H54 (cell line): ENCODE results near the gene VPS16.

Experiments used
- DNase-seq: peaks from one replicate; pipeline ENCODE4 v3.0.0; 2011; ENCODE audit warnings: low spot score, mixed read lengths; ENCODE audit not compliant: insufficient read length
- FAIRE-seq: peaks from 3 replicates; lab custom pipeline; 2011; peaks lifted over from hg19 to GRCh38; lab: Jason Lieb, UNC
- POLR2A ChIP-seq: IDR thresholded peaks from 2 replicates; pipeline ENCODE4 v1.6.1; 2011; ENCODE audit warnings: low read depth, mild to moderate bottlenecking, low read length

VPS16 gene

DNA sequence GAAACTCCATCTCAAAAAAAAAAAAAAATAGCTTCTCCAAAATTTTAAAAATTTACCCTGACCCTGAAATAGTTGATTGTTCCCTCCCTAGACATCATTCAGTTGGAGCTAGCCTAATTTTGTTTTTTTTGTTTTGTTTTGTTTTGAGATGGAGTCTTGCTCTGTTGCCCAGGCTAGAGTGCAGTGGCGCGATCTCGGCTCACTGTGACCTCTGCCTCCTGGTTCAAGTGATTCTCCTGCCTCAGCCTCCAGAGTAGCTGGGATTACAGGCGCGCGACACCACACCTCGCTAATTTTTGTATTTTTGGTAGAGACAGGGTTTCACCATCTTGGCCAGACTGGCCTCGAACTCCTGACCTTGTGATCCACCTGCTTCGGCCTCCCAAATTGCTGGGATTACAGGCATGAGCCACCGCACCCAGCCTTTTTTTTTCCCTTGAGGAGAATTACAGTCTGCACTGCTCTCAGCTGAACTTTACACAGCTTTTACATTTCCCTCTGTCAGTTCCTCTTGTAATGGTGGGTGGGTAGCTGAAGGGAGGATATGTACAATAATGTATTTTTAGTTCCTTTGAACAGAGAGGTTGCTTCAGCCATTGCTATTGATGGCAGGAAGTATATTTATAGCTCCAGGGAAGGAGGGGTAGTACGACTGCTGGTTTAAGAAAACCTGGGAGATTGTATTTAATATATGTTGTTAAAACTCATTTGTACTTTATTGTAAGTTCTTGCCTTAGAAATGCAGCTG lies 60.5 kb downstream of the VPS16 start:
- FAIRE-seq: no peak
- DNase-seq: no peak
- no peak for TF ChIP-seq POLR2A

DNA sequence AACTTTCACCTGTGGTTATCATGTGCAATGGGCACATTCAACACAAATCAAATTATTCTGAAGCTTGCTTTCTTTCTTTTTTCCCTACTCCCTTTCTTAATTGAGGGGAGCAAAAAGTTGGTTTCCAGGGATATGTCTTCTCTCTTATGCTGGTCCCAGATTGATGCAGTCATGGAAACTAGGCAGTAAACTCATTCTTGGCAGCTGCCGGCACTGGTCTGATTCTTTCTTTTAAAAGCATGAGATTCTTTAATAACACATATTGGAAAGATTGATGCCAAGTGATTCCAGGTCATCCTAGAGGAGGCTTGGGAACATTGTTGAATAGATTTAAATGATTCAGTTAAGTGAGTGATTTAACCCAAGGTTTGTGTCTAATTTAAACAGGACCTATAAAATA lies 61.7 kb downstream of the VPS16 start:
- no peak for TF ChIP-seq POLR2A
- DNase-seq (no peak), FAIRE-seq (no peak)

GRCh38 chr20:2902818-2903217 lies 62.3 kb downstream of the VPS16 start:
- no peak for TF ChIP-seq POLR2A

DNA sequence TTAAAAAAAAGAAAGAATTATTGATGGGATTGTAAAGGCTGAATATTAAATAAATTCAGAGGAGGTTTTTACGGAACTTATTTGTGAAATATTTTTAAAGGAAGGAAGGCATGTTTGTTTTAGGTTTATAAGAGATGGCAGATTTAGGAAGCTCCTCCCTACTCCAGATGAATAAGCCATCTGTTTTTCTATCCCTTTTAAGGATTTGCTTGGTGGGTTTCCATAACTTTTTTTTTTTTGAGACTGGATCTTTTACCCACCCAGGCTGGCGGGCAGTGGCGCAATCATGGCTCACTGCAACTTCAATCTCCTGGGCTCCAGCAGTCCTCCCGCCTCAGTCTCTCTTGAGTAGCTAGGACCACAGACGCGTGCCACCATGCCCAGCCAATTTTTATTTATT lies 63.1 kb downstream of the VPS16 start:
- FAIRE-seq (no peak), DNase-seq (no peak)
- no peak for TF ChIP-seq POLR2A

More at GRCh38 chr20:2902818-2903217, 62.3 kb downstream of the VPS16 start:
- no peak for DNase-seq
- FAIRE-seq: no peak

DNA sequence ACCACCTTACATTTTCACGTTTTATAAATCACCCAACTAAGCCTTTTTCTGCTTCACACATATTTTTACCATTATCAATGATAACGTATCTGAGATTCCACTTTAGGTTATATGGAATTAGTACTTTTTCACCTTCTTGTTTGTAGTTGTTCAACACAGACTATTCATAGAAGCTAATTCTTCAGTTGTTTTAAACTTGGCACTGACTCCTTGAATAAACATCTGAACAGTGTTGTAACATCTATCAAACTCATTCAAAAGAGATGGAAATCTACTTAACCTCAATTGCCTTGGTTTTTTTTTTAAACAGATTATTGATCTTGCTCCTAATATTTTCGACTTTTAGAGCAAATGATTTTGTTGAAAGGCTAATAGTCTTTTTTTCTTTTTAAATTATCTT lies 67.0 kb downstream of the VPS16 start:
- TF ChIP-seq POLR2A: no peak
- no peak for FAIRE-seq
- no peak for DNase-seq

DNA sequence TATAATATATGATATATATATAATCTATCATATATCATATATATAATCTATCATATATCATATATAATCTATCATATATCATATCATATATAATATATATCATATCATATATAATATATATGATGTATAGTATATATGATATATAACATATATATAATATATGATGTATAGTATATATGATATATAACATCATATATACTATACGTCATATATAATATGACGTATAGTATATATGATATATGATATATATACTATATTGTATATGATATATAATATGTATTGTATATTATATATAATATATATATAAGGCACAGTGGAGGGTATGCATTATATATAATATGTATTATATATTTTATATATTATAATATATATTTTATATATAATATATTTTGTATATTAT lies 69.4 kb downstream of the VPS16 start:
- FAIRE-seq (no peak), DNase-seq (no peak)
- no peak for TF ChIP-seq POLR2A

DNA sequence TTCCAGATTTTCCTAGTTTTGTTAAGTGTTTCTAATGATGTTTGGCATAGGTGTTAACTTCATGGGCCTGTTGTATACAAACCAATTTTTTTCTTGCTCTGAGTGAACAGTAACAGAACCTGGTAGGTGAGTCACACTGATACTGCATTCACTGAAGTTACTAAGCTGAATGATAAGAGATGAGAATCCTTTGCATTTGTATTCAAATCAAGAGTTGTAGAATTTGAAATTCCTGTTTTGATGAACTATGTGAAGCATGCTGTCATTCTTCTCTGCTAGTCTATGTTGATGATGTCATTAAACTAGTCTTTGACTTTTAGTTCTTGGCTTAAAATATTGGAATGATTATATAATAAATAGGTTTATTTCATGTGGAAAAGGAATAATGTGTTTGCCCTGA lies 70.7 kb downstream of the VPS16 start:
- FAIRE-seq: no peak
- no peak for TF ChIP-seq POLR2A

DNA sequence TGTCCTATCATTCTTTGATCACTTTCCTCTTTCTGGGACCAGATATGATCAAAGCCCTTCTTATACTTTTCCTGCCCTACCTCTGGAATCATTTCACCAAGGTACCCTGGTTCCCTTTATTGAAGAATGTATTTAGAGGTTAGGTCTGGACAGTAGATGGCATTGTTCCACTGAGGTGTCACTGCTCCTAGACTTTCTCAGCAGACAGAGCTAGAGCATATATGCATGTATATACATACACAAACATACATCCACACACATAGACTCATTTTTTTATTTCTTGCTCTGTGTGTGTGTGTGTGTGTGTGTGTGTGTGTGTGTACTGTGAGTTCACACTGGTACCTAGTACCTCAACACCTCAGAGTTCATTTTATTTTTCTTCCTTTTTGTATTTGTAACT lies 73.6 kb downstream of the VPS16 start:
- DNase-seq: no peak
- FAIRE-seq: no peak
- no peak for TF ChIP-seq POLR2A

More for the DNA sequence above, 70.7 kb downstream of the VPS16 start:
- no peak for DNase-seq
